H9 (cell line): Measurements from ENCODE around the gene FN3KRP. TPM values are rescaled to one million over a fixed set of nuclear protein-coding genes. Genes with fewer than 3 reads are reported as not detected.

Experiments used
- DNase-seq: peaks from one replicate; pipeline ENCODE4 v3.0.0-alpha.2; 2017
- H2AFZ ChIP-seq: one replicate; pipeline ENCODE4 v1.6.1; 2013; ENCODE audit warnings: mild to moderate bottlenecking, low read length, control low read depth, moderate library complexity
- H2AK5ac ChIP-seq: 2 replicates; pipeline ENCODE4 v1.6.1; 2013; ENCODE audit warnings: low read length, control low read depth, mixed read lengths; ENCODE audit not compliant: insufficient read length
- H2BK120ac ChIP-seq: one replicate; pipeline ENCODE4 v1.6.1; 2013; ENCODE audit warnings: low read depth, mild to moderate bottlenecking, low read length, control low read depth, inconsistent platforms; ENCODE audit not compliant: poor library complexity, severe bottlenecking
- H2BK12ac ChIP-seq: 2 replicates; pipeline ENCODE4 v1.6.1; 2013; ENCODE audit warnings: low read length, control low read depth, mixed read lengths, low read depth; ENCODE audit not compliant: insufficient read length
- H2BK15ac ChIP-seq: 2 replicates; pipeline ENCODE4 v1.6.1; 2013; ENCODE audit warnings: low read depth, low read length, control low read depth
- H2BK20ac ChIP-seq: one replicate; pipeline ENCODE4 v1.6.1; 2013; ENCODE audit warnings: low read depth, mild to moderate bottlenecking, low read length, control low read depth, inconsistent platforms; ENCODE audit not compliant: poor library complexity, severe bottlenecking
- H2BK5ac ChIP-seq: 2 replicates; pipeline ENCODE4 v1.6.1; 2013; ENCODE audit warnings: low read length, control low read depth, mixed read lengths; ENCODE audit not compliant: insufficient read length
- H3K14ac ChIP-seq: 2 replicates; pipeline ENCODE4 v1.6.1; 2013; ENCODE audit warnings: low read length, control low read depth; ENCODE audit not compliant: insufficient read depth
- H3K18ac ChIP-seq: 2 replicates; pipeline ENCODE4 v1.6.1; 2013; ENCODE audit warnings: low read depth, mild to moderate bottlenecking, mixed read lengths, low read length, control low read depth; ENCODE audit not compliant: insufficient read length
- H3K23ac ChIP-seq: 2 replicates; pipeline ENCODE4 v1.6.1; 2013; ENCODE audit warnings: low read length, control low read depth, mixed read lengths, low read depth; ENCODE audit not compliant: insufficient read length
- H3K23me2 ChIP-seq: 2 replicates; pipeline ENCODE4 v1.6.1; 2013; ENCODE audit warnings: low read depth, mild to moderate bottlenecking, mixed read lengths, low read length, control low read depth; ENCODE audit not compliant: insufficient read length, poor library complexity, severe bottlenecking
- H3K27ac ChIP-seq: 2 replicates; pipeline ENCODE4 v1.5.1; 2013; ENCODE audit warnings: low read length, control low read depth, mixed read lengths, low read depth; ENCODE audit not compliant: insufficient read length
- H3K27me3 ChIP-seq: 2 replicates; pipeline ENCODE4 v1.6.1; 2013; ENCODE audit warnings: low read length, control low read depth, inconsistent platforms; ENCODE audit not compliant: insufficient read depth
- H3K4ac ChIP-seq: 2 replicates; pipeline ENCODE4 v1.6.1; 2013; ENCODE audit warnings: low read depth, mild to moderate bottlenecking, control low read depth, inconsistent platforms, low read length, moderate library complexity
- H3K4me1 ChIP-seq: 2 replicates; pipeline ENCODE4 v1.6.1; 2013; ENCODE audit warnings: low read length, control low read depth, inconsistent platforms; ENCODE audit not compliant: insufficient read depth
- H3K4me2 ChIP-seq: 2 replicates; pipeline ENCODE4 v1.6.1; 2013; ENCODE audit warnings: low read length, control low read depth, mixed read lengths; ENCODE audit not compliant: insufficient read length, insufficient read depth
- H3K56ac ChIP-seq: 2 replicates; pipeline ENCODE4 v1.6.1; 2013; ENCODE audit warnings: low read depth, mild to moderate bottlenecking, mixed read lengths, low read length, control low read depth; ENCODE audit not compliant: insufficient read length
- H3K79me1 ChIP-seq: 2 replicates; pipeline ENCODE4 v1.6.1; 2013; ENCODE audit warnings: low read depth, mild to moderate bottlenecking, moderate library complexity, low read length, control low read depth, inconsistent platforms; ENCODE audit not compliant: insufficient read depth, poor library complexity, severe bottlenecking
- H3K79me2 ChIP-seq: 2 replicates; pipeline ENCODE4 v1.6.1; 2013; ENCODE audit warnings: low read length, control low read depth, inconsistent platforms; ENCODE audit not compliant: insufficient read depth
- H3K9ac ChIP-seq: 2 replicates; pipeline ENCODE4 v1.6.1; 2013; ENCODE audit warnings: low read length, control low read depth, mixed read lengths; ENCODE audit not compliant: insufficient read length; ENCODE audit errors: extremely low read depth
- H3K9me3 ChIP-seq: one replicate; pipeline ENCODE4 v1.6.1; 2013; ENCODE audit warnings: low read depth, low read length, inconsistent platforms; ENCODE audit not compliant: control insufficient read depth
- H3T11ph ChIP-seq: one replicate; pipeline ENCODE4 v1.6.1; 2013; ENCODE audit warnings: mild to moderate bottlenecking, low read length, control low read depth, inconsistent platforms
- H4K20me1 ChIP-seq: one replicate; pipeline ENCODE4 v1.6.1; 2013; ENCODE audit not compliant: control insufficient read depth, insufficient read length, insufficient read depth
- H4K5ac ChIP-seq: 2 replicates; pipeline ENCODE4 v1.6.1; 2013; ENCODE audit warnings: low read depth, mild to moderate bottlenecking, mixed read lengths, low read length, control low read depth; ENCODE audit not compliant: insufficient read length
- H4K8ac ChIP-seq: replicated peaks from 2 replicates; pipeline ENCODE4 v1.6.1; 2013; ENCODE audit warnings: low read length, control low read depth, mixed read lengths, low read depth; ENCODE audit not compliant: insufficient read length
- H4K91ac ChIP-seq: 2 replicates; pipeline ENCODE4 v1.6.1; 2013; ENCODE audit warnings: low read depth, mild to moderate bottlenecking, moderate library complexity, mixed read lengths, low read length, control low read depth; ENCODE audit not compliant: insufficient read length
- H3K27ac Mint-ChIP-seq, 3 experiments: 2 replicates in 2 of 3; 3 replicates in 1 of 3; pipeline ENCODE4 v1.8.0; 2020 to 2021; ENCODE audit warnings: mixed read lengths in 3 of 3, mild to moderate bottlenecking in 1 of 3, moderate library complexity in 1 of 3
- H3K27me3 Mint-ChIP-seq: 2 replicates; pipeline ENCODE4 v1.8.0; 2021; ENCODE audit warnings: low read depth, mild to moderate bottlenecking, moderate library complexity, mixed read lengths
- H3K36me3 Mint-ChIP-seq, 3 experiments: 2 replicates in 2 of 3; 3 replicates in 1 of 3; pipeline ENCODE4 v1.8.0; 2020 to 2021; ENCODE audit warnings: low read depth in 3 of 3, mixed read lengths in 3 of 3; ENCODE audit not compliant: insufficient read depth in 1 of 3
- H3K4me1 Mint-ChIP-seq, 2 experiments: 2 replicates each; pipeline ENCODE4 v1.8.0; 2020; ENCODE audit warnings: mixed read lengths in 2 of 2
- H3K4me3 Mint-ChIP-seq, 2 experiments: 2 replicates in 1 of 2; 3 replicates in 1 of 2; pipeline ENCODE4 v1.8.0; 2020 to 2021; ENCODE audit warnings: mild to moderate bottlenecking in 2 of 2, mixed read lengths in 2 of 2, moderate library complexity in 1 of 2
- H3K9me3 Mint-ChIP-seq, 2 experiments: 2 replicates in 1 of 2; 3 replicates in 1 of 2; pipeline ENCODE4 v1.8.0; 2020; ENCODE audit warnings: mild to moderate bottlenecking in 2 of 2, mixed read lengths in 2 of 2, moderate library complexity in 1 of 2
- WGBS: extraction: QIAGEN DNeasy Blood & Tissue Kit; methylation state at CpG from one replicate; pipeline ENCODE4 v1.1.7; 2013; ENCODE audit warnings: missing lambda C conversion rate, low lambda C conversion rate, mixed read lengths; ENCODE audit not compliant: insufficient read length; ENCODE audit errors: extremely low coverage; 5-methylcytosine and 5-hydroxymethylcytosine counted together
- total RNA-seq: library from RNA; stranded (reverse); gene quantifications from 2 replicates; pipeline ENCODE4 v1.2.1, GENCODE V29; 2021
- TF ChIP-seq, protein P1 (sequence below): fragments of 200-600 bp; sonication (generic); conservative IDR thresholded peaks from 3 replicates; pipeline ENCODE4 v1.8.0; 2021; ENCODE audit warnings: antibody characterized with exemption, mild to moderate bottlenecking

Gene FN3KRP
- total RNA-seq, 1 experiment from 2014 or later: 32.9 TPM

DNA sequence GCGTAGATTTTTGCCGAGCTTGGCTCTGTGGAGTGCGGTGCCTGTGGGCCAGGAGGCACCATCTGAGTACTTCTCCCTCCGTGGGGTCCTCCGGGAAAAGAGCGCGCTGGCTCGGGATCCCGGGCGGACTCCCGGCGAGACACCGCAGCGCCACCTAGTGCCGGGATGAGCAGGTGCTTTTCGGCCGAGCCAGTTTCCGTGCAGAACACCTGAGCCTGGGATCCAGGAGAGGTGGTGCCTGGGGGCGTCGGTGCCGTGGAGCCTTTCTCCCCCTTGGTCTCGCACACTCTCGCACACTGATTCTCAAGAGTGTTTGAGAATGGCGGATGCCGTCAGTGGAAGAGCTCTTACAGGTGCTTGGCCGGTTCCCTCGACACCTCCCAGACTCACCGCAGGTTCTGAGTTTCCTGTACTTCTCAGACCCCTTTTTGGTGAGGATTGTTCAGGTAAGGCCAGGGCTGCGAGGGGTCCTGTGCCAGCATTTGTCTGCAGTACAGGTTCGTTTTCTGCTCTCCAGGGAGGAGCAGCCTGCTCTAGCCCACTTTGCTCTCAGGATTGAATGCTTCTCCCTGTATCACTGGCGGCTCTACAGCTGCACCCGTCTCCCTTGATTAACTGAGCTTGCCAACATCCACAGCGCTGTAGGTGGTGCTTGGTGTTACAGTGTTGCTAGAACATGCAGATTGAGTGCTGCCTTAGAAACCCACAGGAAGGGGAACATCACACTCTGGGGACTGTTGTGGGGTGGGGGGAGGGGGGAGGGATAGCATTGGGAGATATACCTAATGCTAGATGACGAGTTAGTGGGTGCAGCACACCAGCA lies 58.7 kb downstream of the FN3KRP start:
- Mint-ChIP-seq H3K36me3 (peaks cover 39 to 71% (median 61%) of the 10 kb centered on the region in 3 experiments), H3K9me3 (peaks cover 0 to 5% of the 10 kb centered on the region in 2 experiments; a peak in 3 of 5 replicates), H3K4me3 (no peak overlapping the region), H3K27ac (no peak overlapping the region), H3K4me1 (peaks cover 0 to 4% of the 10 kb centered on the region in 2 experiments; a peak in 2 of 4 replicates), H3K27me3 (no peaks in the 10 kb centered on the region)
- H3K23ac ChIP-seq: no peak overlapping the region
- H3K14ac ChIP-seq: no peak overlapping the region
- peak; percentile 91 for DNase-seq
- H3K27me3 ChIP-seq: no peaks in the 10 kb centered on the region
- H2AFZ ChIP-seq: no peak overlapping the region
- peaks cover 2% of the 10 kb centered on the region for H3K79me1 ChIP-seq
- H3K4me1 ChIP-seq: no peaks in the 10 kb centered on the region
- no CpG with 5 or more reads among the region's 34 CpGs for WGBS
- no peak overlapping the region for H4K91ac ChIP-seq
- no peak overlapping the region for H2BK5ac ChIP-seq
- no peak overlapping the region for H3K4ac ChIP-seq
- no peak overlapping the region for H3K56ac ChIP-seq
- no peak overlapping the region for H2BK120ac ChIP-seq
- H3K18ac ChIP-seq: no peak overlapping the region
- no peak overlapping the region for H2BK15ac ChIP-seq
- H2BK12ac ChIP-seq: no peak overlapping the region
- H4K8ac ChIP-seq: no peak overlapping the region
- peaks cover 4% of the 10 kb centered on the region for H3K23me2 ChIP-seq
- H3K9me3 ChIP-seq: no peaks in the 10 kb centered on the region
- H4K5ac ChIP-seq: no peak overlapping the region
- H3T11ph ChIP-seq: no peak overlapping the region
- H3K27ac ChIP-seq: no peak overlapping the region
- no peak overlapping the region for H2AK5ac ChIP-seq
- H3K9ac ChIP-seq: no peak overlapping the region
- TF ChIP-seq, protein P1, sequence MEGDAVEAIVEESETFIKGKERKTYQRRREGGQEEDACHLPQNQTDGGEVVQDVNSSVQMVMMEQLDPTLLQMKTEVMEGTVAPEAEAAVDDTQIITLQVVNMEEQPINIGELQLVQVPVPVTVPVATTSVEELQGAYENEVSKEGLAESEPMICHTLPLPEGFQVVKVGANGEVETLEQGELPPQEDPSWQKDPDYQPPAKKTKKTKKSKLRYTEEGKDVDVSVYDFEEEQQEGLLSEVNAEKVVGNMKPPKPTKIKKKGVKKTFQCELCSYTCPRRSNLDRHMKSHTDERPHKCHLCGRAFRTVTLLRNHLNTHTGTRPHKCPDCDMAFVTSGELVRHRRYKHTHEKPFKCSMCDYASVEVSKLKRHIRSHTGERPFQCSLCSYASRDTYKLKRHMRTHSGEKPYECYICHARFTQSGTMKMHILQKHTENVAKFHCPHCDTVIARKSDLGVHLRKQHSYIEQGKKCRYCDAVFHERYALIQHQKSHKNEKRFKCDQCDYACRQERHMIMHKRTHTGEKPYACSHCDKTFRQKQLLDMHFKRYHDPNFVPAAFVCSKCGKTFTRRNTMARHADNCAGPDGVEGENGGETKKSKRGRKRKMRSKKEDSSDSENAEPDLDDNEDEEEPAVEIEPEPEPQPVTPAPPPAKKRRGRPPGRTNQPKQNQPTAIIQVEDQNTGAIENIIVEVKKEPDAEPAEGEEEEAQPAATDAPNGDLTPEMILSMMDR: peak; percentile 95
- H2BK20ac ChIP-seq: no peak overlapping the region
- H3K4me2 ChIP-seq: no peak overlapping the region
- no peaks in the 10 kb centered on the region for H4K20me1 ChIP-seq
- H3K79me2 ChIP-seq: no peaks in the 10 kb centered on the region
